Measurements from ENCODE around the gene SPATA18. TPM values are rescaled to one million over a fixed set of nuclear protein-coding genes. Genes with fewer than 3 reads are reported as not detected.

SPATA18 gene
- total and polyA plus RNA-seq, 9 of the 15 experiments (the other 6 are each of a cell fraction or from before 2014, with no cell fraction given) = 0.09 TPM; not detected in 8

- no peaks in the 10 kb centered on the region for H3K36me3 ChIP-seq (ENCODE audit: control insufficient read depth, insufficient read depth, low read length)
- no peaks in the 10 kb centered on the region for H4K20me1 ChIP-seq (replicated peaks; ENCODE audit: control insufficient read depth, insufficient read depth, low read length)
- H3K27me3 ChIP-seq (ENCODE audit: control insufficient read depth in 2 of 2, insufficient read depth in 2 of 2, low read length in 2 of 2) = peaks cover 0 to 14% of the 10 kb centered on the region in 2 experiments; a peak in 2 of 5 replicates
- no peaks in the 10 kb centered on the region; a peak in 1 of 5 replicates for H3K4me1 ChIP-seq (replicated peaks in 1 of 2; ENCODE audit: control insufficient read depth in 2 of 2, insufficient read depth in 2 of 2, low read length in 2 of 2)
- in situ Hi-C loops (cut with MboI) = no loop called here
- no peaks in the 10 kb centered on the region for H3K9me3 ChIP-seq (replicated peaks; ENCODE audit: control insufficient read depth, insufficient read depth, low read depth, low read length)
- ATAC-seq (no peak), FAIRE-seq (no peak), DNase-seq (ENCODE audit: extremely low read depth in 1 of 4, low spot score in 3 of 4) (no peak)
- intact Hi-C loops (cut with micrococcal nuclease) = no loop called here
- no peak overlapping the region for H3K4me2 ChIP-seq (ENCODE audit: insufficient read depth, low read length)
- 0% methylated on average over 5 of the region's 5 CpGs for WGBS (ENCODE audit: insufficient coverage, low coverage, missing lambda C conversion rate)
- no peaks in the 10 kb centered on the region for H3K9me1 ChIP-seq (ENCODE audit: control insufficient read depth, insufficient read depth, low read length)
- H2AFZ ChIP-seq (ENCODE audit: low read depth, low read length) = no peak overlapping the region
- CTCF ChIA-PET (ENCODE audit: low intra/inter-chr PET ratio) = no interaction called here
- BruUV-seq (replicated peaks) = no TSS peak
- H3K27ac ChIP-seq (ENCODE audit: extremely low read depth, low read depth, low read length) = no peak overlapping the region
- H3K79me2 ChIP-seq (ENCODE audit: control insufficient read depth, insufficient read depth, low read length) = no peaks in the 10 kb centered on the region
- H3K9ac ChIP-seq (ENCODE audit: insufficient read depth in 1 of 2, low read depth in 2 of 2, low read length in 2 of 2) = no peak overlapping the region
- POLR2A ChIA-PET = no interaction called here
- no peak overlapping the region for H3K4me3 ChIP-seq
- TF ChIP-seq TEAD2 (tag; IDR thresholded peaks at IDR 0.05) = no peak
- TF ChIP-seq USF1 (CRISPR knock-in tag; IDR thresholded peaks at IDR 0.05) = no peak
- TF ChIP-seq, protein P1, sequence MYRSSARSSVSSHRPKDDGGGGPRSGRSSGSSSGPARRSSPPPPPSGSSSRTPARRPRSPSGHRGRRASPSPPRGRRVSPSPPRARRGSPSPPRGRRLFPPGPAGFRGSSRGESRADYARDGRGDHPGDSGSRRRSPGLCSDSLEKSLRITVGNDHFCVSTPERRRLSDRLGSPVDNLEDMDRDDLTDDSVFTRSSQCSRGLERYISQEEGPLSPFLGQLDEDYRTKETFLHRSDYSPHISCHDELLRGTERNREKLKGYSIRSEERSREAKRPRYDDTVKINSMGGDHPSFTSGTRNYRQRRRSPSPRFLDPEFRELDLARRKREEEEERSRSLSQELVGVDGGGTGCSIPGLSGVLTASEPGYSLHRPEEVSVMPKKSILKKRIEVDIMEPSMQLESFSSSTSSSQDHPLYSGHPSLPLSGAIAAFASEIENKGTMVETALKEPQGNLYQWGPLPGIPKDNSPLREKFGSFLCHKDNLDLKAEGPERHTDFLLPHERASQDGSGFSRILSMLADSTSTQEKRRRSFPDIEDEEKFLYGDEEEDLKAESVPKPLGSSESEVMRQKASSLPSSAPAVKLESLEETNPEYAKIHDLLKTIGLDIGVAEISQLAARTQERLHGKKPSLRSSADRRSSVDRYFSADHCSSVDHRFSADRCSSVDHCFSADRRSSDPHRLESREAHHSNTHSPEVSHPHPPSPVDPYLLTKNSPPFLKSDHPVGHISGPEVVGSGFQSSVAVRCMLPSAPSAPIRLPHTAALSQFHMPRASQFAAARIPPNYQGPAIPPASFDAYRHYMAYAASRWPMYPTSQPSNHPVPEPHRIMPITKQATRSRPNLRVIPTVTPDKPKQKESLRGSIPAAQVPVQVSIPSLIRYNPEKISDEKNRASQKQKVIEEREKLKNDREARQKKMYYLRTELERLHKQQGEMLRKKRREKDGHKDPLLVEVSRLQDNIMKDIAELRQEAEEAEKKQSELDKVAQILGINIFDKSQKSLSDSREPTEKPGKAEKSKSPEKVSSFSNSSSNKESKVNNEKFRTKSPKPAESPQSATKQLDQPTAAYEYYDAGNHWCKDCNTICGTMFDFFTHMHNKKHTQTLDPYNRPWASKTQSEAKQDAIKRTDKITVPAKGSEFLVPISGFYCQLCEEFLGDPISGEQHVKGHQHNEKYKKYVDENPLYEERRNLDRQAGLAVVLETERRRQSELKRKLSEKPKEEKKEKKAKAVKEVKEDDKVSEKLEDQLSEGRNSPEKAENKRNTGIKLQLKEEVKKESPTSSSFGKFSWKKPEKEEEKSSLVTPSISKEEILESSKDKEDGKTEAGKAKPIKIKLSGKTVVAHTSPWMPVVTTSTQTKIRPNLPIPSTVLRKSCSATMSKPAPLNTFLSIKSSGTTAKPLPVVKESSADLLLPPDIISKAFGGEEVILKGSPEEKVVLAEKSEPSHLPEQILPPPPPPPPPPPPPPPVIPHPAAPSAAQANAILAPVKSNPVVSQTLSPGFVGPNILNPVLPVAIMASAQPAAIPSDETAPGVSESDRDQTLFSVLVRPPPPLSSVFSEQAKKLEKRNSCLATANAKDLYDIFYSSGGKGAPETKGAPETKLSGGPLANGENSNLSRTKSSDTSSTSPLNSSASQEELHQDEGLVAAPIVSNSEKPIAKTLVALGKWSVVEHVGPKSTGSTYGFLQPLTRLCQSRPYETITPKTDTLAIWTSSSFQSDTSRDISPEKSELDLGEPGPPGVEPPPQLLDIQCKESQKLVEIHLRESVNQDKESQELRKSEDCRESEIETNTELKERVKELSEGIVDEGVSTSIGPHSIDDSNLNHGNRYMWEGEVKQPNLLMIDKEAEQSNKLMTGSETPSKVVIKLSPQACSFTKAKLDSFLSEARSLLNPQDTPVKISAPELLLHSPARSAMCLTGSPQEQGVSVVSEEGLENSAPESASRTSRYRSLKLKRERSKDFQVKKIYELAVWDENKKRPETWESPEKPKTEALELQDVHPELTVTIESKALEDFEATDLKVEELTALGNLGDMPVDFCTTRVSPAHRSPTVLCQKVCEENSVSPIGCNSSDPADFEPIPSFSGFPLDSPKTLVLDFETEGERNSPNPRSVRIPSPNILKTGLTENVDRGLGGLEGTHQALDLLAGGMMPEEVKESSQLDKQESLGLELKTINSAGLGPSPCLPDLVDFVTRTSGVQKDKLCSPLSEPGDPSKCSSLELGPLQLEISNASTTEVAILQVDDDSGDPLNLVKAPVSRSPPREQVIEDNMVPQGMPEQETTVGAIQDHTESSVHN (IDR thresholded peaks at IDR 0.05; ENCODE audit: borderline replicate concordance in 1 of 2, low read depth in 1 of 2) = no peak
- TF ChIP-seq SMARCC2 (IDR thresholded peaks at IDR 0.05; ENCODE audit: low read depth) = no peak
- no peak for TF ChIP-seq BCOR (IDR thresholded peaks at IDR 0.05)
- TF ChIP-seq PHTF2 (CRISPR knock-in tag; IDR thresholded peaks at IDR 0.05) = no peak
- TF ChIP-seq, protein P2, sequence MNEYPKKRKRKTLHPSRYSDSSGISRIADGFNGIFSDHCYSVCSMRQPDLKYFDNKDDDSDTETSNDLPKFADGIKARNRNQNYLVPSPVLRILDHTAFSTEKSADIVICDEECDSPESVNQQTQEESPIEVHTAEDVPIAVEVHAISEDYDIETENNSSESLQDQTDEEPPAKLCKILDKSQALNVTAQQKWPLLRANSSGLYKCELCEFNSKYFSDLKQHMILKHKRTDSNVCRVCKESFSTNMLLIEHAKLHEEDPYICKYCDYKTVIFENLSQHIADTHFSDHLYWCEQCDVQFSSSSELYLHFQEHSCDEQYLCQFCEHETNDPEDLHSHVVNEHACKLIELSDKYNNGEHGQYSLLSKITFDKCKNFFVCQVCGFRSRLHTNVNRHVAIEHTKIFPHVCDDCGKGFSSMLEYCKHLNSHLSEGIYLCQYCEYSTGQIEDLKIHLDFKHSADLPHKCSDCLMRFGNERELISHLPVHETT (CRISPR knock-in tag; conservative IDR thresholded peaks at IDR 0.05 in 1 of 2, IDR thresholded peaks at IDR 0.05 in 1 of 2) = no peak
- no peak for TF ChIP-seq ZC3H8 (IDR thresholded peaks at IDR 0.05)
- TF ChIP-seq THRB (CRISPR knock-in tag; conservative IDR thresholded peaks at IDR 0.05) = no peak
- TF ChIP-seq FOS (IDR thresholded peaks at IDR 0.05; ENCODE audit: extremely low read depth, insufficient read length) = no peak
- TF ChIP-seq TBP (optimal IDR thresholded peaks at IDR 0.05; ENCODE audit: low read depth, low read length) = no peak
- no peak for TF ChIP-seq OTX1 (CRISPR knock-in tag; IDR thresholded peaks at IDR 0.05)
Measured at GRCh38 chr4:52049266-52049665, 1.8 kb upstream of the SPATA18 start.

Data from K562 (cell line).